ENCODE measurements around the gene RRM1. TPM values are rescaled to one million over a fixed set of nuclear protein-coding genes. Genes with fewer than 3 reads are reported as not detected.
"Not testable (repeated sequence)": the region's sequence is repeated elsewhere in the genome, so short reads cannot be mapped to it uniquely, and the experiment has no call there.

RRM1 gene
- total RNA-seq, 1 experiment from 2014 or later = 184 TPM

DNA sequence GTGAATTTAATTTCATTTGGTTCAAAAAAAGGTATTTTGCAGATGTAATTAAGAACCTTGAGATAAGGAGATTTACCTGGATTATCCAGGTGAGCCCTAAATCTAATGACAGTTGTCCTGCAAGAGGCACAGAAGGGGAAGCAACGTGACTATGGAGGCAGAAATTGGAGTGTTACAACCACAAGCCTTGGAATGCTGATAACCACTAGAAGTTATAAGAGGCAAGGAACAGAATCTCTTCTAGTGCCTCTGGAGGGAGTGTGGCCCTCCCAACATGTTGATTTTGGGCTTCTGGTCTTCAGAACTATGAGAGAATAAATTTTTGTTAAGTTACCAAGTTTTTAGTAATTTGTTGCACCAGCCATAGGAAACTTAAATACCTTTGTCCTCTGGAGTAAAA is 32.8 kb downstream of the RRM1 start:
- DNase-seq (ENCODE audit: low spot score) = no peak
- CTCF ChIA-PET = no interaction called here
- POLR2A ChIA-PET (ENCODE audit: low non-redundant PET) = no interaction called here
- Histone ChIP-seq H3K9me3 (ENCODE audit: low read depth, low read length, poor library complexity, severe bottlenecking) (no peaks in the 10 kb centered on the region), H3K27me3 (replicated peaks; ENCODE audit: insufficient read depth, low read depth, low read length, poor library complexity) (no peaks in the 10 kb centered on the region), H3K4me1 (ENCODE audit: insufficient read depth, low read length, poor library complexity, severe bottlenecking) (no peaks in the 10 kb centered on the region), H3K4me3 (ENCODE audit: low read depth, low read length, poor library complexity, severe bottlenecking) (no peak overlapping the region), H3K27ac (ENCODE audit: low read depth, low read length, poor library complexity, severe bottlenecking) (no peak overlapping the region), H3K36me3 (ENCODE audit: insufficient read depth, low read length, poor library complexity, severe bottlenecking) (peaks cover 63% of the 10 kb centered on the region)
- intact Hi-C loops (cut with micrococcal nuclease; ENCODE audit: unreplicated experiment) = no loop called here
- TF ChIP-seq, protein P1, sequence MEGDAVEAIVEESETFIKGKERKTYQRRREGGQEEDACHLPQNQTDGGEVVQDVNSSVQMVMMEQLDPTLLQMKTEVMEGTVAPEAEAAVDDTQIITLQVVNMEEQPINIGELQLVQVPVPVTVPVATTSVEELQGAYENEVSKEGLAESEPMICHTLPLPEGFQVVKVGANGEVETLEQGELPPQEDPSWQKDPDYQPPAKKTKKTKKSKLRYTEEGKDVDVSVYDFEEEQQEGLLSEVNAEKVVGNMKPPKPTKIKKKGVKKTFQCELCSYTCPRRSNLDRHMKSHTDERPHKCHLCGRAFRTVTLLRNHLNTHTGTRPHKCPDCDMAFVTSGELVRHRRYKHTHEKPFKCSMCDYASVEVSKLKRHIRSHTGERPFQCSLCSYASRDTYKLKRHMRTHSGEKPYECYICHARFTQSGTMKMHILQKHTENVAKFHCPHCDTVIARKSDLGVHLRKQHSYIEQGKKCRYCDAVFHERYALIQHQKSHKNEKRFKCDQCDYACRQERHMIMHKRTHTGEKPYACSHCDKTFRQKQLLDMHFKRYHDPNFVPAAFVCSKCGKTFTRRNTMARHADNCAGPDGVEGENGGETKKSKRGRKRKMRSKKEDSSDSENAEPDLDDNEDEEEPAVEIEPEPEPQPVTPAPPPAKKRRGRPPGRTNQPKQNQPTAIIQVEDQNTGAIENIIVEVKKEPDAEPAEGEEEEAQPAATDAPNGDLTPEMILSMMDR (conservative IDR thresholded peaks at IDR 0.05; ENCODE audit: low read depth, low read length) = no peak
- TF ChIP-seq EZH2 (IDR thresholded peaks at IDR 0.05; ENCODE audit: borderline replicate concordance, low read depth, low read length, poor library complexity, severe bottlenecking) = no peak
- no TSS peak for BruUV-seq (replicated peaks)

DNA sequence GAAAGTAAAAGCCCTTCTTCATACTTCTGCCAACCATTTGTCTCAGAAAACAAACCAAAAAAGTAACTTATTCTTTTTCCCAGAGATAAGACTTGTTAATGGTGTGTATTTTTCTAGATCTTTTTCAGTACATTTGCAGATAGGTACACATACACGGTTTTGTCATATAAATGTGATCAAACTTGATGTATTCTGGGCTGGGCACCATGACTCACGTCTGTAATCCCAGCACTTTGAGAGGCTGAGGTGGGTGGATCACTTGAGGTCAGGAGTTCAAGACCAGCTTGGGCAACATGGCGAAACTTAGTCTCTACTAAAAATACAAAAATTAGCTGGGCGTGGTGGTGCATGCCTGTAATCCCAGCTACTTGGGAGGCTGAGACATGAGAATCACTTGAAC is 35.6 kb downstream of the RRM1 start:
- H3K9me3 ChIP-seq (ENCODE audit: low read depth, low read length, poor library complexity, severe bottlenecking); H3K4me3 ChIP-seq (ENCODE audit: low read depth, low read length, poor library complexity, severe bottlenecking); H3K27me3 ChIP-seq (replicated peaks; ENCODE audit: insufficient read depth, low read depth, low read length, poor library complexity); H3K27ac ChIP-seq (ENCODE audit: low read depth, low read length, poor library complexity, severe bottlenecking); POLR2A ChIA-PET (ENCODE audit: low non-redundant PET); CTCF ChIA-PET; BruUV-seq (replicated peaks); DNase-seq (ENCODE audit: low spot score); H3K4me1 ChIP-seq (ENCODE audit: insufficient read depth, low read length, poor library complexity, severe bottlenecking); intact Hi-C loops (cut with micrococcal nuclease; ENCODE audit: unreplicated experiment): not testable (repeated sequence)
- H3K36me3 ChIP-seq (ENCODE audit: insufficient read depth, low read length, poor library complexity, severe bottlenecking) = peaks cover 60% of the 10 kb centered on the region

GRCh38 chr11:4134806-4135205 is 40.2 kb downstream of the RRM1 start:
- DNase-seq (ENCODE audit: low spot score) = no peak
- CTCF ChIA-PET = no interaction called here
- peaks cover 56% of the 10 kb centered on the region for H3K36me3 ChIP-seq (ENCODE audit: insufficient read depth, low read length, poor library complexity, severe bottlenecking)
- H3K4me3 ChIP-seq (ENCODE audit: low read depth, low read length, poor library complexity, severe bottlenecking) = no peak overlapping the region
- H3K27ac ChIP-seq (ENCODE audit: low read depth, low read length, poor library complexity, severe bottlenecking) = no peak overlapping the region
- TF ChIP-seq, protein P1 (conservative IDR thresholded peaks at IDR 0.05; ENCODE audit: low read depth, low read length) = no peak
- TF ChIP-seq EZH2 (IDR thresholded peaks at IDR 0.05; ENCODE audit: borderline replicate concordance, low read depth, low read length, poor library complexity, severe bottlenecking) = no peak
- intact Hi-C loops (cut with micrococcal nuclease; ENCODE audit: unreplicated experiment) = no loop called here
- POLR2A ChIA-PET (ENCODE audit: low non-redundant PET) = no interaction called here
- H3K9me3 ChIP-seq (ENCODE audit: low read depth, low read length, poor library complexity, severe bottlenecking) = no peaks in the 10 kb centered on the region
- no peaks in the 10 kb centered on the region for H3K4me1 ChIP-seq (ENCODE audit: insufficient read depth, low read length, poor library complexity, severe bottlenecking)
- BruUV-seq (replicated peaks) = no TSS peak
- H3K27me3 ChIP-seq (replicated peaks; ENCODE audit: insufficient read depth, low read depth, low read length, poor library complexity) = no peaks in the 10 kb centered on the region

GRCh38 chr11:4138497-4138896 is 43.9 kb downstream of the RRM1 start:
- no peaks in the 10 kb centered on the region for H3K27me3 ChIP-seq (replicated peaks; ENCODE audit: insufficient read depth, low read depth, low read length, poor library complexity)
- POLR2A ChIA-PET (ENCODE audit: low non-redundant PET) = no interaction called here
- TF ChIP-seq, protein P1 (conservative IDR thresholded peaks at IDR 0.05; ENCODE audit: low read depth, low read length) = no peak
- TF ChIP-seq EZH2 (IDR thresholded peaks at IDR 0.05; ENCODE audit: borderline replicate concordance, low read depth, low read length, poor library complexity, severe bottlenecking) = no peak
- TSS peak; percentile 91 for BruUV-seq (replicated peaks)
- H3K9me3 ChIP-seq (ENCODE audit: low read depth, low read length, poor library complexity, severe bottlenecking) = no peaks in the 10 kb centered on the region
- H3K4me1 ChIP-seq (ENCODE audit: insufficient read depth, low read length, poor library complexity, severe bottlenecking) = no peaks in the 10 kb centered on the region
- CTCF ChIA-PET = no interaction called here
- intact Hi-C loops (cut with micrococcal nuclease; ENCODE audit: unreplicated experiment) = no loop called here
- DNase-seq (ENCODE audit: low spot score) = no peak
- H3K36me3 ChIP-seq (ENCODE audit: insufficient read depth, low read length, poor library complexity, severe bottlenecking) = peaks cover 47% of the 10 kb centered on the region
- no peak overlapping the region for H3K27ac ChIP-seq (ENCODE audit: low read depth, low read length, poor library complexity, severe bottlenecking)
- no peak overlapping the region for H3K4me3 ChIP-seq (ENCODE audit: low read depth, low read length, poor library complexity, severe bottlenecking)

All from A673 (cell line).